ENCODE measurements around the gene NT5DC3.

DNA sequence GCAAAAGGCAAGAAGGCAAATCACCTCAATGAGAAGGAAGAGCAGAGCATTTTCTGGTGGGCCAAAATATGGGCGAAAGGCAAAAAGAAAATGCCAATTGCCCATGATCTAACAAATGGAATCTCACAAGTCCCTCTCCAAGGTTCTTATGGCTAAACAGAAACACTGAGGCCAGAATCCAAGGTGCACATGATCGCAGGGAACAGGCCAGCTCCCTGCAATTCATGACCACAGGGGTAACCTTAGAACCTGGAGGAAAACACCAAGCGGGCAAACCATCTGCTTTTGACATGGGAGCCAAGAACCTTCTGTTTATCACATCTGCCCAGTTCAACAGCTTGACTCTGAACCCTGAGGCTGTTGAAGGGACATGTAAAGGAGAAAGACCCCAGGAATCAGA is 60.0 kb downstream of the NT5DC3 start:
- TF ChIP-seq CTCF (IDR thresholded peaks at IDR 0.05) = no peak
- TF ChIP-seq POLR2A (IDR thresholded peaks at IDR 0.05) = no peak

Data from tibial nerve (tissue), 3 donors.